GM18499 (cell line): ENCODE data around the gene FUZ.
"Not testable (repeated sequence)": the region's sequence is repeated elsewhere in the genome, so short reads cannot be mapped to it uniquely, and the experiment has no call there.

Experiments used
- ATAC-seq: cut with Tn5 transposase; IDR thresholded peaks from one replicate; pipeline ENCODE4 v1.9.1; 2021; ENCODE audit warnings: moderate number of reproducible peaks; ENCODE audit not compliant: insufficient read depth, unreplicated experiment

The FUZ gene

GRCh38 chr19:49835562-49835961 lies 22.5 kb upstream of the FUZ start:
- ATAC-seq: no peak

GRCh38 chr19:49833599-49833998 lies 20.5 kb upstream of the FUZ start:
- ATAC-seq: no peak

GRCh38 chr19:49832556-49832955 lies 19.5 kb upstream of the FUZ start:
- ATAC-seq: no peak

- ATAC-seq: no peak
Measured at GRCh38 chr19:49831592-49831991, 18.5 kb upstream of the FUZ start.

- ATAC-seq: no peak
Measured at GRCh38 chr19:49830766-49831165, 17.7 kb upstream of the FUZ start.

- no peak for ATAC-seq
Measured at GRCh38 chr19:49829721-49830120, 16.6 kb upstream of the FUZ start.

GRCh38 chr19:49829200-49829599 lies 16.1 kb upstream of the FUZ start:
- ATAC-seq: no peak

GRCh38 chr19:49827034-49827433 lies 13.9 kb upstream of the FUZ start:
- no peak for ATAC-seq

- no peak for ATAC-seq
Measured at GRCh38 chr19:49824662-49825061, 11.6 kb upstream of the FUZ start.

- no peak for ATAC-seq
Measured at GRCh38 chr19:49823472-49823871, 10.4 kb upstream of the FUZ start.

GRCh38 chr19:49820125-49820524 lies 7.0 kb upstream of the FUZ start:
- ATAC-seq: no peak

GRCh38 chr19:49819452-49820115 lies 6.5 kb upstream of the FUZ start:
- not testable (repeated sequence) for ATAC-seq

- ATAC-seq: no peak
Measured at GRCh38 chr19:49818649-49819370, 5.7 kb upstream of the FUZ start.

- no peak for ATAC-seq
Measured at GRCh38 chr19:49817964-49818648, 5.0 kb upstream of the FUZ start, which contains the start of gene MED25. TSS of gene MED25 (plus strand) at chr19:49818289. CDS start at chr19:49818342, 53 bp downstream.

- no peak for ATAC-seq
Measured at GRCh38 chr19:49816590-49816989, 3.5 kb upstream of the FUZ start.

GRCh38 chr19:49814010-49814409 lies 918 bp upstream of the FUZ start:
- no peak for ATAC-seq

GRCh38 chr19:49812452-49812996 lies 568 bp downstream of the FUZ start:
- ATAC-seq: no peak

GRCh38 chr19:49811328-49811727 lies 1.8 kb downstream of the FUZ start:
- no peak for ATAC-seq

- ATAC-seq: no peak
Measured at GRCh38 chr19:49809941-49810389, 3.1 kb downstream of the FUZ start.

- ATAC-seq: no peak
Measured at GRCh38 chr19:49809160-49809940, 3.7 kb downstream of the FUZ start.
